ENCODE data around the gene TUBA3E.
A peak's percentile ranks its signal among the peaks of the same experiment; 100 is the strongest.
"Not testable (repeated sequence)": the region's sequence is repeated elsewhere in the genome, so short reads cannot be mapped to it uniquely, and the experiment has no call there.

TUBA3E gene

DNA sequence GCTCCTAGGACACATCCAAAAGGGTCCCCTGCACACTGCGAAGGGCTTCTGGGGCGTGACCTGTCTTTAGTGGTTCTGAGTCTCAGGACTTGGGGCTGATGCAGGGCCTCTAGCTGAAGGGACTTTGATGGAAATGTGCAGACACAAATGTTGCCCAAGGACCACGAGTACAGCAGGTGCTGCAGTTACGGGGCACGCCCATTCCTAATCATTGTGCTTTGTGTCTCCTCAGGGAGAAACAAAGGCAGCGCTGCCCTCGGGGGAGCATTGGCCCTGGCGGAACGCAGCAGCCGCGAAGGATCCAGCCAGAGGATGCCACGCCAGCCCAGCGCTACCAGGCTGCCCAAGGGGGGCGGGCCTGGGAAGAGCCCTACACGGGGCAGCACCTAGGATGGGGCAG is 8.0 kb downstream of the TUBA3E start:
- DNase-seq (ENCODE audit: low read depth), result no peak

- not testable (repeated sequence) for DNase-seq (ENCODE audit: low read depth)
Measured at GRCh38 chr2:130188958-130189357, 9.3 kb downstream of the TUBA3E start.

- DNase-seq (ENCODE audit: low read depth), result not testable (repeated sequence)
Measured at GRCh38 chr2:130187859-130188792, 10.1 kb downstream of the TUBA3E start.

DNA sequence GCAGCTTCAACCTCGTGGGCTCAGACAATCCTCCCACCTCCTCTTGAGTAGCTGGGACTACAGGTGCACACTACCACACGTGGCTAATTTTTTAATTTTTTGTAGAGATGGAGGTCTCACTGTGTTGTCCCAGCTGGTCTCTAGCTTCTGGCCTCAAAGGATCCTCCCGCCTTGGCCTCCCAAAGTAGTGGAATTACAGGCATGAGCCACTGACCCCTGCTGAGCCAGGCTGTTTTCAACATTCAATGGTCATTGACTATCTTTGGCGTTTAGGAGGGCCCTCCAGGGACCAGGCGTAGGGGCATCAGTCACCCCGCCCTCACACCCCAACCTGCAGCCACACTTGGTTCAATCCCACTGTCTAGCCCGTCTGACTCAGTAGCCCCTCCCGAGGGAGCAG is 11.0 kb downstream of the TUBA3E start:
- DNase-seq (ENCODE audit: low read depth), result no peak

DNA sequence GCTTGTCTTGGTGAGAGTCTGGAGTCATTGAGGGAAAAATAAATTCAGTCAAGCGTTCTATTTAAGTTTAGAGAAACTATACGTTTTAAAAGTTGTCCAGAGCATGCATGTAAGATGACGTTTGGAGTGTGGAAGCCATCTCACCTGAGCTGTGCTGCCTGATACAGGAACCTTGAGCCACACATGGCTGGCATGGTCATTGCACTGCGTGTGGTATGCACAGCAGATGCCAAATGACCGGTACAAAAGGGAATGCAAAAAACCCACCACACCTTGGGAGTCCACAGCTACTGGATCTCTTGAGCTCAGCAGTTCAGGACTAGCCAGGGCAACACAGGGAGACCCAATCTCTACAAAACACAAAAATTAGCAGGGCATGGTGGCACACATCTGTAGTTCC is 11.8 kb downstream of the TUBA3E start:
- DNase-seq (ENCODE audit: low read depth), result no peak

DNA sequence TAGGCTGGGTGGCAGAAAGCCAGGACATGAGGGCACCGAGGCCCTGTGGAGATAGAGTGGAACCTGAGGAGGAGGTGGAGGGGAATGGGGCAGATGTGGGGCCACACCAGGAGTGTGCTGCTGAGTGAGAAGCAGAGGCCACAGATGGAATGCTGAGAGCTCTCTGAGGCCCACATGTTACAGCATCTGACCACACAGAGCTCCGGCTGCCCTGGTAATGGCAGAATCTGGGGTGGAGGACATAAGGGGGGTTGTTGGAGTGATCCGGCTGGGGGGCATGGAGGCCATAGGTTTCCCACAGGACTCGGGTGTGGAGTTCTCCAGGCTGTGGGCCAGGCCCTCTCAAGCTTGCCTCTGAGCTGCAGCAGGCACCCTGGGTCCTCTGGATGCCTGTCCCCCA is 12.3 kb downstream of the TUBA3E start:
- no peak for DNase-seq (ENCODE audit: low read depth)

DNA sequence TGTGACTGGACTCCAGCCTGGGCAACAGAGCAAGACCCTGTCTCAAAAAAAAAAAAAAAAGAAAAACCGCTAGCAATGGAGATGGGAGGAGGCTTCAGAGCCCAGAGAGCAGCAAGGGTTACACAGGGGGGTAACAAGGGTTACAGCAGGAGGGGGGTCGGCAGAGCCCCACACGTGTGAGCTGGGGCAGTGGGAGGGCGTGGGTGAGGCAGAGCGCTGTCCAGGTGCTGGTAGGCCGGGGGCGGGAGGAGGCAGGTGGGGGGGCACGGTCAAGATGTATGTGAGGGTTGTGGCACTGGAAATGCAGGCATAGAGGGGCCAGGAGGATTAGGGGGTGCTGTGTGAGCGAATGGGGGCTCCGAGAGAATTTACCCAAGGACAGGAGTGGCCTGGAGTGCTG is 12.8 kb downstream of the TUBA3E start:
- DNase-seq (ENCODE audit: low read depth), result no peak

DNA sequence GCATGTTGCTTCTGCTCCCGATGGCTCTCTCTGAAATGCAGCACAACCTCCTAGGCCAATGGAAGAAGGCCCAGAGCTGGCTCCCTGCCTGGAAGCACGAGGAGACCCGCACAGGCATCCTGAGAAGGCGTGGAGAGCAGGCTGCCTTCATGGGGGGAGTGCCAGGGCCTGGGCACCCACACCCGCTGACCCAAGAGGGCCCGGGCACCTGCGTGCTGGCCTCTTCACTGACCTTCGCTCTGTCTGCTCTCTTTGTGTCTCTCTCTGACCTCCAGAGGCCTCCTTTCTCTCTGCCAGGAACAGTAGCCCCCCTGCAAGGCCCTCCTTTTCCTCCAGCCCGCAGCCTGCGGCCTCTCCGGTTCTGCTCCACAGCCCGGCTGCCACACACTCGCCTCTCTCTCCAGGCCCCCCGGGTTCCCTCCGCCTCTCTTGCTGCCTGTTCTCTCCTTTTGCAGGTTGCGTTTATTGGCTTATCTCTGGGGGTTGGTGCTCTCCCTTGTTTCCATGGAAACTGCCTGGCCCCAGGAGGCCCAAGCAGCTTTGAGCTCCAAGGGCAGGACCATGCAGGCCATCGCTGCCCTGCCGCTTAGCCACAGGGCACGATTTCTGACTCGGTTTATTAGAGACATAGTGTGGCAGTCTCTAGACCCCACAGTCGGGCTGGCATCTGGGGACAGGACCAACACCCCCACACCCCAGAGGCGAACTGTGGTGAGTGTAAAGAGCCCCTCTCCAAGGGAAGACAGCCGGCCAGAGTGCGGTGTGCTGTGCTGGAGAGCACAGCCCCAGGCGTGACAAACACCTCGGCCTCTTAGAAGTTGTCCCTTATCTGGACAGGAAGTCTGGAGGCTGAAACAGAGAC is 14.5 kb downstream of the TUBA3E start:
- no peak for DNase-seq (ENCODE audit: low read depth)

DNA sequence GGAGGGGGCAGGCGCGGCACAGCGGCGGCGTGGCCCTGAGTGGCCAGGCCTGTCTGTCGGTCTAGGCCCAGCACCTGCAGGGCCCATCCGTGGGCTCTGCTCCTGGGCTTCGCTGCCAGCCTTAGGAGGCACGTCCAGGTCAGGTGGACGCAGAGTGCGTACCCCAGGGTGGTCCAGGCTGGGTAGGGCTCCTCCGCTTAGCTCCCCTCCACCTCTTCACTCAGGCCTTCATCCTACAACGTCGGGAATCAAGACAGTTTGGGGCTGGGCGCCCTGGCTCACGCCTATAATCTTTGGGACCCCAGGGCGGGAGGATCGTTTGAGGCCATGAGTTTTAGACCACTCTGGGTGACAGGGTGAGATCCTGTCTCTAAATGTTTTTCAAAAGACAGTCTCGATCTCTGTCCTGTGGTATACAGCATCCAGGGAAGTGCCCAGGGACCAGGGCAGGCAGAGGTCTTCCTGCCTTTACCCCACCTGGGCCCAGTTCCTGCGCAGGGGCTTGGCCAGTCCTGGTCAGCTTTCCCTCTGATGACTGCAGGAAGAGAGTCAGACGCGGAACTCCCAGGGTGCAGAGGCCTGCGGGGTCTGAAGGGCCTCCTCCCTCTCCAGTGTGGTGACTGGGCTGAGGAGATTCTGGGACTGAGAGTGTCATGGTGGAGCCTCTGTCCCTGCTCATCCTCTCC is 15.3 kb downstream of the TUBA3E start:
- DNase-seq (ENCODE audit: low read depth), result not testable (repeated sequence)

DNA sequence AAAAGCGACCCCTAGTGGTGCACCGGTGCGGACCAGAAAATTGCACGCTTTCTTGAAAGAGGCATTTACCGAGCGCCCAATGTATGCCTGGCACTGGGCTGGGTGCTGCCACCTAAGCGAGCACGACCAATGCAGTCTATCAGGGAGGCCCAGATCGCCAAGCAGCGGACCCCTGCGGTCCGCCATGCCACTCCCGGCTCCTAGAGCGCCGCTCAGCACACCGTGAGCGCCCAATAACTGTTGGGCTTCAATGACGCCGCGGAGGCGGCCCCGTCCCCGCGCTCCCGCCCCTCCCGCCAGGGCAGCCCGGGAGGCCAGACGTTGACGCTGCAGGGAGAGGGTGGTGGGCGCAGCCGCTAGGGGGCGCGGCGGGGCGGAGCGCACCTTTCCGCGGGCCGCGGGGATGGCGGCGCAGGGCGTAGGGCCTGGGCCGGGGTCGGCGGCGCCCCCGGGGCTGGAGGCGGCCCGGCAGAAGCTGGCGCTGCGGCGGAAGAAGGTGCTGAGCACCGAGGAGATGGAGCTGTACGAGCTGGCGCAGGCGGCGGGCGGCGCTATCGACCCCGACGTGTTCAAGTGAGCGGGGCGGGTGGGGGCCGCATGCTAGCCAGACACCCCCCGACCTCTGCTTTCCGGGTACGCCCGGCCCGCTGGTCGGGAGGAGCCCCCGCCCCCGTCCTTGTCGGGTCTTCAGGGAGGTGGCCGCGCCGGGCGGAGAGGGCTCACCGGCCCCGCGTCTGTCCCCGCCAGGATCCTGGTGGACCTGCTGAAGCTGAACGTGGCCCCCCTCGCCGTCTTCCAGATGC is 16.2 kb downstream of the TUBA3E start, which contains the start of gene MZT2B:
MZT2B (plus strand) TSS at position 383 of the 803 bp plus-strand sequence; CDS start at position 404, 21 bp downstream.
- peak; percentile 79 for DNase-seq (ENCODE audit: low read depth)

DNA sequence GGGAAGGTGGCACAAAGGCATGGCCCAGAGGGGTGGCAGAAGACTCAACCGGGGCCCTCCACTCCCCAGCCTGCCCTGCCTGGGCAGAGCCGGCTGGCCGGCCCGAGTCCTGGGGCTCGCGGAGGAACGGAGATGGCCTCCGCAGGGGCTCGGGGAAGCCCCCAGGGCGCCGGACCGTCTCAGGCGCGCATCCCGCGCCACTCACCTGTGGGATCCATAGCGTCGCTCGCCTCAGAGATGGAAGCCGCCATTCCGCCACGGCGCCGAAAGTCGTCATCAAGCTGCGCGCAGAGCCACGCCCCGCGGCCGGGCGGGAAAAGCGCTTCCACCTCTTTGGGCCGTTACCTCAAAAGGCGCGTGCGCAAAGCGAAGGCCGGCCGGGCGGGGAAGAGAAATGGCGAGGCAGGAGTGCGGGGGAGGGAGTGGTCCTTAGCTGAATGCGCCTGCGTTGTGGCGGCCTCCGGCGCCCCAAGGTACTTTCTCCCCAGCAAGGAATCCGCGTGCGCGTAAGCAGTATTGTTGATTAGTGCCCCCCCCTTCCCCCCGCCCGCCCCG is 16.8 kb downstream of the TUBA3E start, which contains the start of gene SMPD4:
SMPD4 (minus strand) TSS at position 278 of the 555 bp plus-strand sequence. CDS start 5,010 bp downstream, outside the sequence.
- peak; percentile 96 for DNase-seq (ENCODE audit: low read depth)

- DNase-seq (ENCODE audit: low read depth), result not testable (repeated sequence)
Measured at GRCh38 chr2:130180404-130181324, 17.6 kb downstream of the TUBA3E start.

DNA sequence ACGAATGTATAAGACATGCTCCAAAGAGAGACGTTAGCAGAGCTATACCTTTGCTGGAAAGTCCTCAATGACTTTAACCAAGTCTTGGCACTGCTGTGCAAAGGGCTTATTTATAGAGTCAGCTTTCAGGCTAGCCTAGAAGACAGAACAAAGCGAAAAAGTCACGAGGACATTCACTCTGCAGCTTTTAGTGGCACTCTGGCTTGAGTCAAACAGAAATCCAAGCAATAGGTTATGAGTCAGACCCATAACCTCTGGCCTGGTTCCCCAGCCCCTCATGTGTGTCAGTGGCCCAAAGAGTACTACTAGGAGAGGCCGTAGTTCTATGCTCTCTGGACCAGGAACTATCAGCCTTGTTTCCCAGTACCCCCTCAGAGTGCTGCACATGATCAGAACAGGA is 23.4 kb downstream of the TUBA3E start:
- not testable (repeated sequence) for DNase-seq (ENCODE audit: low read depth)

GRCh38 chr2:130169896-130170295 is 28.3 kb downstream of the TUBA3E start:
- DNase-seq (ENCODE audit: low read depth), result no peak

- not testable (repeated sequence) for DNase-seq (ENCODE audit: low read depth)
Measured at GRCh38 chr2:130169163-130169562, 29.1 kb downstream of the TUBA3E start.

GRCh38 chr2:130166611-130167010 is 31.6 kb downstream of the TUBA3E start:
- DNase-seq (ENCODE audit: low read depth), result not testable (repeated sequence)

GRCh38 chr2:130165293-130166016 is 32.8 kb downstream of the TUBA3E start:
- DNase-seq (ENCODE audit: low read depth), result no peak

- DNase-seq (ENCODE audit: low read depth), result no peak
Measured at GRCh38 chr2:130162968-130163367, 35.3 kb downstream of the TUBA3E start.

DNA sequence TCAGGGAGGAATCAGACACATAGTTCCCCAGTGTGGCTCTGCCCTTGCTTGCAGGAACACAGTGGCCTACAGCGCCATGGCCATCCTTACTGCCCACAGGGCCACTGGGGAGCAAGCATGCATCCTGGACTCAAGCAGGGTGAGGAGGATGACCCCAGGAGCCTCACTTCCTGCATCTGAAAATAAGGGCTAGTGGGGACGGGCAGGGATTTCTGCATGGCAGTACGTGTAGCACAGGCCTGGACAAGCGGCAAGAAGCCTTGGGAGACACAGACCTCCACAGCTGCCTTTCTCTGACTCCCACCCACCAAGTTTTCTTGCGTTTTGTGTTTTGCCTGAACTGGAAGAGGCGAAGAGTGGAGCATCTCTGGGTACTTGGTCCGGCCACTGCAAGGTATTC is 35.8 kb downstream of the TUBA3E start:
- DNase-seq (ENCODE audit: low read depth), result not testable (repeated sequence)
